NAMALWA (cell line): Measurements from ENCODE around the gene TRIM13.
"Not testable (repeated sequence)": the region's sequence is repeated elsewhere in the genome, so short reads cannot be mapped to it uniquely, and the experiment has no call there.

ENCODE experiments used
- DNase-seq: peaks from one replicate; pipeline ENCODE4 v3.0.0-alpha.2; 2015; ENCODE audit warnings: low spot score

The TRIM13 gene

GRCh38 chr13:49996951-49997895 is at the start of gene TRIM13:
TSS of gene TRIM13 (plus strand) at chr13:49997042. CDS start at chr13:50011941, 14,899 bp downstream.
- DNase-seq, result peak; percentile 94

GRCh38 chr13:49948777-49949270 is 48.0 kb upstream of the TRIM13 start:
- DNase-seq, result not testable (repeated sequence)

GRCh38 chr13:49951754-49952535 is 44.9 kb upstream of the TRIM13 start:
- no peak for DNase-seq

GRCh38 chr13:49953560-49953959 is 43.3 kb upstream of the TRIM13 start:
- DNase-seq, result no peak

- DNase-seq, result no peak
These were observed 42.0 kb upstream of the TRIM13 start for GRCh38 chr13:49954674-49955455.

- DNase-seq, result no peak
These were observed 40.7 kb upstream of the TRIM13 start for GRCh38 chr13:49956131-49956530.

- DNase-seq, result no peak
These were observed 38.5 kb upstream of the TRIM13 start for GRCh38 chr13:49958321-49958720.

- no peak for DNase-seq
These were observed 29.4 kb upstream of the TRIM13 start for GRCh38 chr13:49967456-49967855.

GRCh38 chr13:49972709-49973108 is 24.1 kb upstream of the TRIM13 start:
- no peak for DNase-seq

- no peak for DNase-seq
These were observed 21.0 kb upstream of the TRIM13 start for GRCh38 chr13:49975826-49976225.

- peak; percentile 84 for DNase-seq
These were observed 20.3 kb upstream of the TRIM13 start for GRCh38 chr13:49976314-49977258.

- no peak for DNase-seq
These were observed 18.9 kb upstream of the TRIM13 start for GRCh38 chr13:49977992-49978391.

GRCh38 chr13:49980266-49980665 is 16.6 kb upstream of the TRIM13 start:
- DNase-seq, result no peak

- DNase-seq, result no peak
These were observed 11.7 kb upstream of the TRIM13 start for GRCh38 chr13:49985129-49985528.

- no peak for DNase-seq
These were observed 10.4 kb upstream of the TRIM13 start for GRCh38 chr13:49986471-49986870.

GRCh38 chr13:49990612-49991011 is 6.2 kb upstream of the TRIM13 start:
- not testable (repeated sequence) for DNase-seq

- no peak for DNase-seq
These were observed 3.7 kb upstream of the TRIM13 start for GRCh38 chr13:49993111-49993510.

- DNase-seq, result no peak
These were observed 3.2 kb upstream of the TRIM13 start for GRCh38 chr13:49993666-49994065.

GRCh38 chr13:49995625-49996101 is 1.2 kb upstream of the TRIM13 start:
- peak; percentile 28 for DNase-seq

- DNase-seq, result peak; percentile 87
These were observed 504 bp upstream of the TRIM13 start for GRCh38 chr13:49996161-49996915.
